B cell (primary cell): Measurements from ENCODE around the gene ANKS1A.

Experiments used
- EZH2 ChIP-seq: IDR thresholded peaks from 2 replicates; pipeline ENCODE4 v1.6.1; 2012; ENCODE audit warnings: borderline replicate concordance, low read depth, mild to moderate bottlenecking, moderate library complexity, low read length; ENCODE audit not compliant: insufficient read depth, poor library complexity, severe bottlenecking
- TF ChIP-seq, protein P1 (sequence below): fragments of 200-600 bp; IDR thresholded peaks from one replicate; pipeline ENCODE4 v1.8.0; 2022; ENCODE audit warnings: antibody characterized with exemption, mild to moderate bottlenecking

DNA sequence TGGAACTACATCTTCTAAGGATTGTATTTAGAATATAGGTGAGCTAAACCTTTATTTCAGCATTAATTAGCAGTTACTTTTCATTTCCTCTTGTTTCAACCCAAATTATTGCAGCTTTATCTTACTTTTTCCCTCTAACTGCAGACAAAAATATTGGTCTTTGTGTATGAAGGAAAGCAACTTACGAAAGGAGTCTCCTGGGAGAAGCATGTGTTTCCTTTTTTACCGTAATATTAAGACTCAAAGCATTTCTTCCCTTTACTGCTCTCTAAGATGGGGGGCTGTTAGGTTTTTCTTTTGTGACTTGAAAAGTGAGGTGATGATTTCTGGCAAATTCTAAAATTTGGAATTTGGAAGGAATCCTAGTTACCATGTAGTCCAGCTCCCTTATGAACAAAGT is 141.0 kb downstream of the ANKS1A start:
- TF ChIP-seq, protein P1, sequence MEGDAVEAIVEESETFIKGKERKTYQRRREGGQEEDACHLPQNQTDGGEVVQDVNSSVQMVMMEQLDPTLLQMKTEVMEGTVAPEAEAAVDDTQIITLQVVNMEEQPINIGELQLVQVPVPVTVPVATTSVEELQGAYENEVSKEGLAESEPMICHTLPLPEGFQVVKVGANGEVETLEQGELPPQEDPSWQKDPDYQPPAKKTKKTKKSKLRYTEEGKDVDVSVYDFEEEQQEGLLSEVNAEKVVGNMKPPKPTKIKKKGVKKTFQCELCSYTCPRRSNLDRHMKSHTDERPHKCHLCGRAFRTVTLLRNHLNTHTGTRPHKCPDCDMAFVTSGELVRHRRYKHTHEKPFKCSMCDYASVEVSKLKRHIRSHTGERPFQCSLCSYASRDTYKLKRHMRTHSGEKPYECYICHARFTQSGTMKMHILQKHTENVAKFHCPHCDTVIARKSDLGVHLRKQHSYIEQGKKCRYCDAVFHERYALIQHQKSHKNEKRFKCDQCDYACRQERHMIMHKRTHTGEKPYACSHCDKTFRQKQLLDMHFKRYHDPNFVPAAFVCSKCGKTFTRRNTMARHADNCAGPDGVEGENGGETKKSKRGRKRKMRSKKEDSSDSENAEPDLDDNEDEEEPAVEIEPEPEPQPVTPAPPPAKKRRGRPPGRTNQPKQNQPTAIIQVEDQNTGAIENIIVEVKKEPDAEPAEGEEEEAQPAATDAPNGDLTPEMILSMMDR: no peak
- TF ChIP-seq EZH2: no peak
